HG02588 (cell line): ENCODE measurements around the gene URB2.
"Not testable (repeated sequence)": the region's sequence is repeated elsewhere in the genome, so short reads cannot be mapped to it uniquely, and the experiment has no call there.

Source experiments
- ATAC-seq: cut with Tn5 transposase; IDR thresholded peaks from one replicate; pipeline ENCODE4 v1.9.1; 2021; ENCODE audit warnings: mild to moderate bottlenecking, moderate library complexity; ENCODE audit not compliant: unreplicated experiment

URB2 gene

GRCh38 chr1:229689904-229690303 lies 63.9 kb downstream of the URB2 start:
- no peak for ATAC-seq

- no peak for ATAC-seq
Measured at GRCh38 chr1:229690662-229691061, 64.6 kb downstream of the URB2 start.

- no peak for ATAC-seq
Measured at GRCh38 chr1:229691362-229691761, 65.3 kb downstream of the URB2 start.

- ATAC-seq: no peak
Measured at GRCh38 chr1:229693129-229693900, 67.3 kb downstream of the URB2 start.

GRCh38 chr1:229694053-229694693 lies 68.1 kb downstream of the URB2 start:
- no peak for ATAC-seq

GRCh38 chr1:229696385-229696784 lies 70.3 kb downstream of the URB2 start:
- ATAC-seq: no peak

GRCh38 chr1:229699613-229700267 lies 73.7 kb downstream of the URB2 start:
- ATAC-seq: no peak

- no peak for ATAC-seq
Measured at GRCh38 chr1:229704157-229704556, 78.1 kb downstream of the URB2 start.

- not testable (repeated sequence) for ATAC-seq
Measured at GRCh38 chr1:229705152-229705551, 79.1 kb downstream of the URB2 start.

- not testable (repeated sequence) for ATAC-seq
Measured at GRCh38 chr1:229707127-229707526, 81.1 kb downstream of the URB2 start.

- no peak for ATAC-seq
Measured at GRCh38 chr1:229709500-229710013, 83.5 kb downstream of the URB2 start.
